ENCODE data around the gene DLX3. TPM values are rescaled to one million over a fixed set of nuclear protein-coding genes. Genes with fewer than 3 reads are reported as not detected.

The DLX3 gene
- total and polyA plus RNA-seq, 4 donors = not detected

DNA sequence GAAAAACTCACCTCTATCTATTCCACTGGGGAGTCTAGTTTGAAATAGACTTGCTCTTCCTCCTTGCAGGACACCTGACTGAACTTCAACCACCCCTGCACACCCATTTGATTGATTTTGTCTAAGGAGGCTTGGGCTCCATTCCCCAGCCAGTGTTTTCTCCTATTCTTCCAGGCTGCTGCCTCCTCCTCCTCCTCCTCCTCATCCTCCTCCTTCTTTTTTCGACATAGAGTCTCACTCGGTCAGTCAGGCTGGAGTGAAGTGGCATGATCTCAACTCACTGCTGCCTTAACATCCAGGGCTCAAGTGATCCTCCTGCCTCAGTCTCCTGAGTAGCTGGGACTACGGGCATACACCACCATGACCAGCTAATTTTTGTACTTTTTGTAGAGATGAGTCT lies 27.8 kb downstream of the DLX3 start:
- Histone ChIP-seq H3K9me3 (ENCODE audit: control insufficient read depth in 4 of 4, low read length in 3 of 4) (no peaks in the 10 kb centered on the region), H3K4me3 (ENCODE audit: low read depth in 1 of 3, low read length in 3 of 3) (no peak overlapping the region), H3K27ac (ENCODE audit: low read depth in 1 of 2, low read length in 2 of 2) (no peak overlapping the region), H3K36me3 (ENCODE audit: control insufficient read depth in 4 of 4, insufficient read depth in 3 of 4, low read depth in 1 of 4, low read length in 3 of 4) (no peaks in the 10 kb centered on the region), H3K9ac (ENCODE audit: low read depth in 1 of 2, low read length in 2 of 2) (no peak overlapping the region), H3K4me1 (ENCODE audit: control insufficient read depth in 4 of 4, insufficient read depth in 4 of 4, low read length in 3 of 4) (peaks cover 10 to 21% (median 12%) of the 10 kb centered on the region in 4 donors), H3K27me3 (ENCODE audit: control insufficient read depth in 4 of 4, insufficient read depth in 4 of 4, low read length in 3 of 4) (peaks cover 12 to 41% (median 24%) of the 10 kb centered on the region in 4 donors)
- TF ChIP-seq SP1 (IDR thresholded peaks at IDR 0.05) (no peak), EGR1 (IDR thresholded peaks at IDR 0.05; ENCODE audit: low read depth in 2 of 2) (no peak), RAD21 (IDR thresholded peaks at IDR 0.05) (no peak), JUND (IDR thresholded peaks at IDR 0.05) (no peak), TAF1 (conservative IDR thresholded peaks at IDR 0.05) (no peak), NR2F2 (IDR thresholded peaks at IDR 0.05) (no peak), FOXA1 (IDR thresholded peaks at IDR 0.05) (no peak)
- 20% methylated on average over 3 of the region's 3 CpGs for WGBS
- DNase-seq (ENCODE audit: low spot score) = no peak

DNA sequence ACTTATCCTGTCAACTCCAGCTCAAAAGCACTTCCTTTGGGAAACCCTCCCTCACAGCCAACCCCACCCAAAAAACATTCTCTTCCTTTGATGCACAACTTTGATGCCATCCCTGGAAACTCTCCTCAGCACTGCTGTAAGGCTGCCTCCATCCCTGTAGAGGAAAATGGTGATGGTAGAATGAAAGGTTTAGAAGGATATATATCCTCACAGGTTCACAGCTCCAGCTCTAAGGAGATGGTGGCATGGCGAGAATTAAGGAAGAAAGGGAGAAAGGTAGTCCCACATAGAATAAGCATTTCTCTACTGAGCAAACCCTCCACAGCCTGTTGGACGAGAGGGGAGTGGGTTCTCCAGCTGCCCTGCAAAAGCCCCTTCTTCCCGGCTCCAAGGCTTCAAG lies 28.3 kb downstream of the DLX3 start:
- H3K27ac ChIP-seq (ENCODE audit: low read depth in 1 of 2, low read length in 2 of 2) = no peak overlapping the region
- no peak for DNase-seq (ENCODE audit: low spot score)
- no peaks in the 10 kb centered on the region for H3K9me3 ChIP-seq (ENCODE audit: control insufficient read depth in 4 of 4, low read length in 3 of 4)
- peaks cover 12 to 41% (median 24%) of the 10 kb centered on the region in 4 donors for H3K27me3 ChIP-seq (ENCODE audit: control insufficient read depth in 4 of 4, insufficient read depth in 4 of 4, low read length in 3 of 4)
- no peak for TF ChIP-seq GABPA (IDR thresholded peaks at IDR 0.05 in 1 of 2, conservative IDR thresholded peaks at IDR 0.05 in 1 of 2)
- TF ChIP-seq CTCF (IDR thresholded peaks at IDR 0.05; ENCODE audit: low read depth, low read length, missing input control) = no peak
- no peak for TF ChIP-seq HNF4G (IDR thresholded peaks at IDR 0.05)
- TF ChIP-seq TAF1 (conservative IDR thresholded peaks at IDR 0.05) = no peak
- TF ChIP-seq REST (IDR thresholded peaks at IDR 0.05) = no peak
- no peak for TF ChIP-seq RXRA (IDR thresholded peaks at IDR 0.05)
- no peak for TF ChIP-seq YY1 (IDR thresholded peaks at IDR 0.05)
- TF ChIP-seq NR2F2 (IDR thresholded peaks at IDR 0.05) = no peak
- no peak for TF ChIP-seq FOXA2 (IDR thresholded peaks at IDR 0.05)
- TF ChIP-seq RAD21 (IDR thresholded peaks at IDR 0.05) = no peak
- no peak for TF ChIP-seq JUND (IDR thresholded peaks at IDR 0.05)
- no peak for TF ChIP-seq HNF4A (conservative IDR thresholded peaks at IDR 0.05)
- no peak for TF ChIP-seq EGR1 (IDR thresholded peaks at IDR 0.05; ENCODE audit: low read depth in 2 of 2)
- TF ChIP-seq MAX (IDR thresholded peaks at IDR 0.05) = no peak
- no peak for TF ChIP-seq ZBTB33 (IDR thresholded peaks at IDR 0.05)
- no peak for TF ChIP-seq FOXA1 (IDR thresholded peaks at IDR 0.05)
- TF ChIP-seq ATF3 (IDR thresholded peaks at IDR 0.05) = no peak
- no peak for TF ChIP-seq SP1 (IDR thresholded peaks at IDR 0.05)
- WGBS = 26% methylated on average over 3 of the region's 3 CpGs
- H3K4me3 ChIP-seq (ENCODE audit: low read depth in 1 of 3, low read length in 3 of 3) = no peak overlapping the region
- H3K36me3 ChIP-seq (ENCODE audit: control insufficient read depth in 4 of 4, insufficient read depth in 3 of 4, low read depth in 1 of 4, low read length in 3 of 4) = no peaks in the 10 kb centered on the region
- peaks cover 10 to 18% (median 12%) of the 10 kb centered on the region in 4 donors for H3K4me1 ChIP-seq (ENCODE audit: control insufficient read depth in 4 of 4, insufficient read depth in 4 of 4, low read length in 3 of 4)
- no peak overlapping the region for H3K9ac ChIP-seq (ENCODE audit: low read depth in 1 of 2, low read length in 2 of 2)
